Prostate gland (tissue), 2 donors: ENCODE results near the gene LRRC18.

ENCODE experiments used
- CTCF ChIP-seq, 4 experiments: fragments of 200-600 bp in 2 of 4; fragments of 450-650 bp in 2 of 4; sonication (generic) in 2 of 4; IDR thresholded peaks; 1 replicate in 3 of 4; 2 replicates in 1 of 4; pipeline ENCODE4 v1.5.1; 2016 to 2019; ENCODE audit warnings: antibody characterized with exemption in 4 of 4, mild to moderate bottlenecking in 2 of 4, moderate library complexity in 2 of 4
- POLR2A ChIP-seq: fragments of 450-650 bp; IDR thresholded peaks from one replicate; pipeline ENCODE4 v1.6.1; 2016; ENCODE audit warnings: antibody characterized with exemption, mild to moderate bottlenecking
- POLR2AphosphoS5 ChIP-seq: sonication (generic); formaldehyde crosslinking; IDR thresholded peaks from one replicate; pipeline ENCODE4 v1.6.1; 2017; ENCODE audit warnings: antibody characterized with exemption

- TF ChIP-seq POLR2AphosphoS5 (no peak), CTCF (IDR thresholded peaks at IDR 0.05) (no peak), POLR2A (no peak)
These were observed 42.9 kb upstream of the LRRC18 start for GRCh38 chr10:48982584-48982983.
